ENCODE results near the gene LBR.

DNA sequence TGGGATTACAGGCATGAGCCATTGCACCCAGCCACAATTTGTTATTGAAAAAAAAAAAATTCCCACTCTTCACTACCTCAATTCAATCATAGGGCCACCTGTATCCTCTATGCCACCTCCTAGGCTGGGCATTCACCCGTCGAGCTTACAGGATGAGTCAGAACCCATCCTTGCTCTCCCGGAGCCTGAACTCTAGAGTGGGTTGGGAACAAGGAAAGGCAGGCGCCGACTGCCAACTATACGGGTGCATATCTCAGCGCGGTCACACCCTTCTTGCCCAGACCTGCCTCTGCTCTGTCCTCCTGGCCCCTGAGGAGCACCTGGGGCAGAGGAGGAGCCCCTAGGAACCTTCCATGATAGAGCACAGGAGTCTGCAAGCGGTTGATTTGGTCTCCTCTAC, 21.4 kb upstream of the LBR start:
- TF ChIP-seq EZH2 (IDR thresholded peaks at IDR 0.05; ENCODE audit: borderline replicate concordance, low read depth, low read length, severe bottlenecking): no peak
- TF ChIP-seq, protein P1, sequence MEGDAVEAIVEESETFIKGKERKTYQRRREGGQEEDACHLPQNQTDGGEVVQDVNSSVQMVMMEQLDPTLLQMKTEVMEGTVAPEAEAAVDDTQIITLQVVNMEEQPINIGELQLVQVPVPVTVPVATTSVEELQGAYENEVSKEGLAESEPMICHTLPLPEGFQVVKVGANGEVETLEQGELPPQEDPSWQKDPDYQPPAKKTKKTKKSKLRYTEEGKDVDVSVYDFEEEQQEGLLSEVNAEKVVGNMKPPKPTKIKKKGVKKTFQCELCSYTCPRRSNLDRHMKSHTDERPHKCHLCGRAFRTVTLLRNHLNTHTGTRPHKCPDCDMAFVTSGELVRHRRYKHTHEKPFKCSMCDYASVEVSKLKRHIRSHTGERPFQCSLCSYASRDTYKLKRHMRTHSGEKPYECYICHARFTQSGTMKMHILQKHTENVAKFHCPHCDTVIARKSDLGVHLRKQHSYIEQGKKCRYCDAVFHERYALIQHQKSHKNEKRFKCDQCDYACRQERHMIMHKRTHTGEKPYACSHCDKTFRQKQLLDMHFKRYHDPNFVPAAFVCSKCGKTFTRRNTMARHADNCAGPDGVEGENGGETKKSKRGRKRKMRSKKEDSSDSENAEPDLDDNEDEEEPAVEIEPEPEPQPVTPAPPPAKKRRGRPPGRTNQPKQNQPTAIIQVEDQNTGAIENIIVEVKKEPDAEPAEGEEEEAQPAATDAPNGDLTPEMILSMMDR (IDR thresholded peaks at IDR 0.05; ENCODE audit: borderline replicate concordance, extremely low read depth, low read length, poor library complexity, severe bottlenecking): no peak
